Cerebellar cortex (tissue), 1 donor: ENCODE data around the gene EYA3.

ENCODE experiments used
- DNase-seq: peaks from one replicate; pipeline ENCODE4 v3.0.0-alpha.2; 2015; ENCODE audit warnings: low spot score

The EYA3 gene, protein sequence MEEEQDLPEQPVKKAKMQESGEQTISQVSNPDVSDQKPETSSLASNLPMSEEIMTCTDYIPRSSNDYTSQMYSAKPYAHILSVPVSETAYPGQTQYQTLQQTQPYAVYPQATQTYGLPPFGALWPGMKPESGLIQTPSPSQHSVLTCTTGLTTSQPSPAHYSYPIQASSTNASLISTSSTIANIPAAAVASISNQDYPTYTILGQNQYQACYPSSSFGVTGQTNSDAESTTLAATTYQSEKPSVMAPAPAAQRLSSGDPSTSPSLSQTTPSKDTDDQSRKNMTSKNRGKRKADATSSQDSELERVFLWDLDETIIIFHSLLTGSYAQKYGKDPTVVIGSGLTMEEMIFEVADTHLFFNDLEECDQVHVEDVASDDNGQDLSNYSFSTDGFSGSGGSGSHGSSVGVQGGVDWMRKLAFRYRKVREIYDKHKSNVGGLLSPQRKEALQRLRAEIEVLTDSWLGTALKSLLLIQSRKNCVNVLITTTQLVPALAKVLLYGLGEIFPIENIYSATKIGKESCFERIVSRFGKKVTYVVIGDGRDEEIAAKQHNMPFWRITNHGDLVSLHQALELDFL

GRCh38 chr1:28088168-28088961, at the start of gene EYA3:
Gene EYA3, minus strand, starts transcription at chr1:28088610. Its CDS starts 30,584 bp downstream, at chr1:28058026.
- DNase-seq, result peak; percentile 98

DNA sequence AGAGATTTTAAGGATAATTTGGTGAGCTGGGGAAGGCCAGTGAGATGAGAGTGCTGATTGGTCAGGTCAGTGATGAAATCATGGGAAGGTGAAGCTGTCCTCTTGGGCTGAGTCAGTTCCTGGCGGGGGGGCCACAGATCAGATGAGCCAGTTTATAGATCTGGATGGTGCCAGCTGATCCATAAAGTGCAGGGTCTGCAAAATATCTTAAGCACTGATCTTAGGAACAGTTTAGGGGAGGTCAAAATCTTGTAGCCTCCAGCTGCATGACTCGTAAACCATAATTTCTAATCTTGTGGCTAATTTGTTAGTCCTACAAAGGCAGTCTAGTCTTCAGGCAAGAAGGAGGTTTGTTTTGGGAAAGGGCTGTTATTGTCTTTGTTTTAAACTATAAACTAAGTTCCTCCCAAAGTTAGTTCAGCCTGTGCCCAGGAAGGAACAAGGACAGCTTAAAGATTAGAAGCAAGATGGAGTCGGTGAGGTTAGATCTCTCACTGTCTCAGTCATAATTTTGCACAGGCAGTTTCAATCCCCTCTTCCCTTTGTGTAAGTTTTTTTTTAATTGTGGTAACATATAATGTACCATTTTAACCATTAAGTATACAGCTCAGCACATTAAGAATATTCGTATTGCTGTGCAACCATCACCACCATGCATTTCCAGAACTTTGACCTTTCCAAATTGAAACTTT, 48.7 kb upstream of the EYA3 start:
- no peak for DNase-seq

DNA sequence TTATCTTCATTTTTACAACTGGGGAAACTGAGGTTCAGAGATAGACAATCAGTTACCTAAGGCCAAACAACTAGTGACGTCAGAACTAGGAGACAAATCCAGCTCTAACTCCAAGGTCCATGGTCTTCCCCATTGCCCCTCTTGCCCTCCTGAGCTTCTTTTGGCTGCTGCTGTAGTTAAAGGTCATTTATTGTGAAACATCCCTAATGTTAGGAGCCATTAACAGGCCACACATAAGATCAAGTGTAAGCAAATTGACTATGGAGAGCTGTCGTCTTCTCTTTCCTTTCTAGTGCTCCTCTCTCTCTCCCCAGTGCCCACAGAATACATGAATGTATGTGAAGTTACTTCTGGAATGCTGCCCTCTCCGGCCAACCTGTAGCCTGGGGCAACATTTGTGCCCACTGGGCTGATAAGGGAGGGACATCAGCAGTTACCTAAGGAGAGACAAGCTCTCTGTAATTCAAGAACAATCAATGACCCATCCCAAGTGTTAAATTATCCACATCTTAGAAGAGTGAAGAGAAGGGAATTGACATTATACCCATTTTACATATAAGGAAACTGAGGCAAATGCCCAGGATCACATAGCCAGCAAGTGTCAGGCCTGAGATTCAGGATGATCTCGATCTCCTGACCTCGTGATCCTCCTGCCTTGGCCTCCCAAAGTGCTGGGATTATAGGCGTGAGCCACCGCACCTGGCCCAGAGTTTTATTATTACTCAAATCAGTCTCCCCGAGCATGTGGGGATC, 47.9 kb upstream of the EYA3 start:
- no peak for DNase-seq

GRCh38 chr1:28135371-28136168, 47.2 kb upstream of the EYA3 start:
- no peak for DNase-seq

- no peak for DNase-seq
Measured at GRCh38 chr1:28134651-28135207, 46.3 kb upstream of the EYA3 start.

- DNase-seq, result no peak
Measured at GRCh38 chr1:28132171-28133167, 44.1 kb upstream of the EYA3 start.

DNA sequence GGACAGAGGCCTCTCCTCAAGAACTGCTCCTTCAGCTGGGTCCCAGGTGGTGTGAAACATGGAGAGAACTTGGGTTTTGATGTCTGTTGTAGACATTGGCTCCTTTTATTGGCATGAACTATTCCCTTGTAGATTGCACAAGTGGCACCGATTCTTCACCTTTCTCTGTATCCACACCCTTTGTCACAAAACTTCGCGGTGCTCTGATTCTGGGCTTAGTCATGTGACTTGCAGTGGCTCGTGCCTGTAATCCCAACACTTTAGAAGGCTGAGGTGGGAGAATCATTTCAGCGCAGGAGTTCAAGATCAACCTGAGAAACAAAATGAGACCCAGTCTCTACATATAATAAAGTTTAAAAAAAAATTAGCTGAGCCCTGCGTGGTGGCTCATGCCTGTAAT, 42.5 kb upstream of the EYA3 start:
- no peak for DNase-seq

DNA sequence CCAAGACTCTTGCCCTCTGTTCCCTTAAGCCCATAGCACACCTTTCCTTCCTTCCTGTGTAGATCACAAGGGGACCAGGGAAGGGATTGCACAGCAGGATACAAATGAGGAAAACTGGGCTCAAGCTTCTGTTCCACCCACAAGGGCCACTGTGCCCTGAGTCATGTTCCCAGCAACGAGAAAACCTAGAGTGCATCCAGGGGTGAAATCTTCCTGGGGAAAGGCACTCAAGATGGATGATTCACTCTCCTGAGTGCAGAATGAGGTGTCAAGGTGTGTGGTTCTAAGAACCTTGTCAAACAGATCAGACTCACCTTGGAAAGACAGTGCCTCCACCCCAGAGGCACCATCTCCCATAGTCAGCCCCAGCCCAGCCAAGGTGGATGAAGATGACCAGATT, 40.7 kb upstream of the EYA3 start:
- no peak for DNase-seq

DNA sequence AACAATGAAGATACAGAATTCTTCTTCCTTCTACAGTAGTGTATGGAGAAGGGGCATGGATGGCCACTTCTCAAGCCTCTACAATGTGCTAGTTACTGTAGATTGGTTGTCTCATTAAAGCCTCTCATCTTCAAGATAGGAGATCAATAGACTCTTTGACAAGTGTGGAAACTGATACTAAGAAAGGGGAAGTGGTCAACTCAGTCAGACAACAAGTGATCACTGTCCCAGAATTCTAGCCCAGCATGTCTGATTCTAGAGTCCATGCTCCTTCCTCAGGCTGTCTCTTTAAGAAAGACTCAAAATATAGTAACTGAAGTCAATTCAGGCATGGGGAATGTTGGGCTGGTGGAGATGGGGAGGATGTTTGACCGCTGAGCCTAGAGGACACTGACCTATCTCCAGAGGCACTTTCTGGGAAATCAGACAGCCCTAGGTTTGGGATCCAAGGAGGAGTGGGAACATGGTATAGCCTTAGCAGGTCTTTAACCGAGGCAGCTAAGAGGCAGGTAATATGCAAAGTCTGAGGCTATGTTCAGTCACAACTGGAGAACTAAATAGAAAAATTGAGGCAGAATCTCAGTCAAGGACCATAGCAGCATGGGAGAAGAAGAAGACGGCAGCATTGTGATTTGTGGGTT, 39.3 kb upstream of the EYA3 start:
- DNase-seq, result no peak

DNA sequence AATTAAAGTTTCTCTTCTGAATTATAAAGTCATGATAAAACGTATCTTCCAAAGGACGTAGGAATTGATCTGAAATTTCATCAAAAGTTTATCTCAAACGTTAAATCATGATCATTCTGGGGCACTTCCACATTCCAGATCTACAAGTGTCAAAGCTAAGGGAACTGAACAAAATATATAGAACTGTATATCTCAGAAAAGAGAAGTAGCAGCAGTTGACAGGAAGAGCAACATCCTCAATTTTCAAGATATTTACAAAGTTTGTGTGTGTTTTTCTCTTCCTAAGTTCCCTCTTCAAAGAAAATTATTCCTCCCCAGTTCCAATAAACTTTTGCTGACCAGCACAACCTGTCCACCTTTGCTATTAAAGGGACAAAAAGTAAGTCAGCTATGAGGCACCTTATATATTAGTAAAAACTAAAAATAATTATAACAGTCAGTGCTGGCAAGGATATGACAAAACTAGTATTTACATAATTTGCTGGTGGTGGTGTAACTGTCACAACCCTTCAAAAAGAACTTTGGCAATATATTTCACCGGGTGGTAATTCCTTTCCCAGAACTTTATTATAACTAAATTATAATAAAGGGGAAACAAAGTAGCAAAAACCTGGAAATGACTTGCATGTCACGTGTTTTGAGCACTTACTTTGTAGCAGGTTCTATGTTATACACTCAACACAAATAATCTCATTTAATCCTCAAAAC, 38.5 kb upstream of the EYA3 start:
- DNase-seq, result no peak

GRCh38 chr1:28126212-28126611, 37.8 kb upstream of the EYA3 start:
- no peak for DNase-seq

DNA sequence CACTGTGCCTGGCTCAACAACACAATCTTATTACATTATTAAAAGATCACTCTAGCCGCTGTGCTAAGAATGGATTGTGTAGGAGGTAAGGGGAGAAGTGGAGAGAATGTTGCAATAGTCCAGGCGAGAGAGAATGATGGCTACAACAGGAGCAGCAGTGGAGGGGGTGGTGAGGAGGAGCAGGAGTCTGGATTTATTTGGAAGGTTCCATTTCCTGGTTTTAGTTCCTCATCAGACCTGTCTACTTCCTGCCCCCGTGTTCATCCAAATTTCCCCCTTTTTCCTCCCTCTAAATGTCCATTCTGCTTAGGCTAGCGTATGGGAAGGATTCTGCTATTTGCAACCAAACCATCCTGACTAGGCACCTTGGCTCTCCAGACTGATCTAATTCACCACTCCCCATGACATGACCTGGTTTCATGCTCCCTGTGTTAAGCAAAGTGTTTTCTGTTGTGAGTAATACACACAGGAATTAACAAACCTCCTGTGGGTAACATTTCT, 35.1 kb upstream of the EYA3 start:
- DNase-seq, result no peak

DNA sequence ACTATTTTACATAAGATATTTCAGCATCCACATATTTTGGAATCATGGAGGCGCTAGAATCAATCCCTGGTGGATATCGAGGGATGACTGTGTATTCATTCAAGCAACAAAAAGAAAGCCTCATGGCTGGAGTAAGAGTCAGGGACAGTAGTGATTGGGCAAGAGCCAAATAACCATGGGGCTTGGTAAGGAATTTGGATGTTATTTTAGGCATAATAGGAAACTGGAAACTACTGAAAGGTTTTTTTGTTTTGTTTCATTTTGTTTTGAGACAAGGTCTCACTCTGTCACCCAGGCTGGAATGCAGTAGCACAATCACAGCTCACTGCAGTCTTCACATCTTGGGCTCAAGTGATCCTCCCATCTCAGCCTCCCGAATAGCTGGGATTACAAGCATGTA, 33.8 kb upstream of the EYA3 start:
- no peak for DNase-seq

GRCh38 chr1:28119556-28119955, 31.1 kb upstream of the EYA3 start:
- no peak for DNase-seq

GRCh38 chr1:28118640-28119307, 30.4 kb upstream of the EYA3 start:
- DNase-seq, result no peak

DNA sequence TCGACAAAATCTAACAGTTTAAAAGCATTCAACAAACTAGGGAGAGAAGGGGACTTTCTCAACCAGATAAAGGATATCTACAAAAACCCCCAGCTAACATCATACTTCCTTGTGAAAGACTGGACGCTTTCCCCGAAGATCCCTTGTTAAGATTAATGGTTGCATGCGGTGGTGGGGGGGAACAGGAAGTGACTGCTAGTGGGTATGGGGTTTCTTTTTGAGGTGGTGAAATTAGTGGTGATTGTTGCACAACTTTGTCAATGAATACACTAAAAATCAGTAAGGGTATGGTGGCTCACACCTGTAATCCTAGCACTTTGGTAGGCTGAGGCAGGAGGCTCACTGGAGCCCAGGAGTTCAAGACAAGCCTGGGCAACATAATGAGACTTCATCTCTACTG, 26.9 kb upstream of the EYA3 start:
- no peak for DNase-seq

GRCh38 chr1:28114844-28115243, 26.4 kb upstream of the EYA3 start:
- no peak for DNase-seq
